Loucy (cell line): ENCODE data around the gene ENTREP1.

ENCODE experiments used
- H2AFZ ChIP-seq: fragments of 200-600 bp; sonication (generic); 2 replicates; pipeline ENCODE4 v1.6.0; 2016; ENCODE audit warnings: antibody characterized with exemption, mild to moderate bottlenecking, low read length, moderate library complexity
- H3F3A ChIP-seq: fragments of 200-600 bp; 2 replicates; pipeline ENCODE4 v1.6.0; 2016; ENCODE audit warnings: antibody characterized with exemption, low read depth, mild to moderate bottlenecking
- H3K27me3 ChIP-seq: fragments of 200-600 bp; sonication (generic); 2 replicates; pipeline ENCODE4 v1.6.1; 2014; ENCODE audit warnings: low read length, mild to moderate bottlenecking; ENCODE audit not compliant: insufficient read depth, poor library complexity, severe bottlenecking
- H3K36me3 ChIP-seq: fragments of 200-600 bp; sonication (generic); 2 replicates; pipeline ENCODE4 v1.6.1; 2016; ENCODE audit warnings: low read length; ENCODE audit not compliant: insufficient read depth
- H3K4me1 ChIP-seq: fragments of 200-600 bp; sonication (generic); 2 replicates; pipeline ENCODE4 v1.5.1; 2014; ENCODE audit warnings: low read length, mild to moderate bottlenecking; ENCODE audit not compliant: insufficient read depth, poor library complexity, severe bottlenecking
- H3K4me2 ChIP-seq: fragments of 200-600 bp; sonication (generic); 2 replicates; pipeline ENCODE4 v1.6.0; 2014; ENCODE audit warnings: antibody characterized with exemption, low read length, low read depth, mild to moderate bottlenecking; ENCODE audit not compliant: poor library complexity, severe bottlenecking
- H3K4me3 ChIP-seq: fragments of 200-600 bp; sonication (generic); 2 replicates; pipeline ENCODE4 v1.5.1; 2014; ENCODE audit warnings: low read length, mild to moderate bottlenecking, mixed read lengths; ENCODE audit not compliant: poor library complexity, severe bottlenecking
- H3K79me2 ChIP-seq: fragments of 200-600 bp; sonication (generic); 2 replicates; pipeline ENCODE4 v1.6.1; 2014; ENCODE audit warnings: low read length; ENCODE audit not compliant: insufficient read depth
- H3K9ac ChIP-seq: fragments of 200-600 bp; sonication (generic); 2 replicates; pipeline ENCODE4 v1.6.0; 2014; ENCODE audit warnings: mild to moderate bottlenecking, low read depth, low read length, moderate library complexity; ENCODE audit not compliant: poor library complexity, severe bottlenecking
- H3K9me2 ChIP-seq: fragments of 200-600 bp; sonication (generic); replicated peaks from 2 replicates; pipeline ENCODE4 v1.6.1; 2016; ENCODE audit warnings: low read depth, low read length, mixed read lengths
- H3K9me3 ChIP-seq: fragments of 200-600 bp; sonication (generic); 2 replicates; pipeline ENCODE4 v1.6.1; 2014; ENCODE audit warnings: mild to moderate bottlenecking, antibody characterized with exemption, low read length, low read depth; ENCODE audit not compliant: insufficient read depth
- H4K20me1 ChIP-seq: fragments of 200-600 bp; sonication (generic); 2 replicates; pipeline ENCODE4 v1.6.0; 2014; ENCODE audit warnings: antibody characterized with exemption, low read length, mild to moderate bottlenecking; ENCODE audit not compliant: insufficient read depth, poor library complexity, severe bottlenecking
- CTCF ChIP-seq: fragments of 200-600 bp; sonication (generic); conservative IDR thresholded peaks from 2 replicates; pipeline ENCODE4 v1.5.1; 2014; ENCODE audit warnings: mild to moderate bottlenecking, antibody characterized with exemption, low read length
- EZH2phosphoT487 ChIP-seq: fragments of 200-600 bp; IDR thresholded peaks from 2 replicates; pipeline ENCODE4 v1.6.1; 2018; ENCODE audit warnings: antibody characterized with exemption, mild to moderate bottlenecking, moderate library complexity, borderline replicate concordance

Gene ENTREP1

DNA sequence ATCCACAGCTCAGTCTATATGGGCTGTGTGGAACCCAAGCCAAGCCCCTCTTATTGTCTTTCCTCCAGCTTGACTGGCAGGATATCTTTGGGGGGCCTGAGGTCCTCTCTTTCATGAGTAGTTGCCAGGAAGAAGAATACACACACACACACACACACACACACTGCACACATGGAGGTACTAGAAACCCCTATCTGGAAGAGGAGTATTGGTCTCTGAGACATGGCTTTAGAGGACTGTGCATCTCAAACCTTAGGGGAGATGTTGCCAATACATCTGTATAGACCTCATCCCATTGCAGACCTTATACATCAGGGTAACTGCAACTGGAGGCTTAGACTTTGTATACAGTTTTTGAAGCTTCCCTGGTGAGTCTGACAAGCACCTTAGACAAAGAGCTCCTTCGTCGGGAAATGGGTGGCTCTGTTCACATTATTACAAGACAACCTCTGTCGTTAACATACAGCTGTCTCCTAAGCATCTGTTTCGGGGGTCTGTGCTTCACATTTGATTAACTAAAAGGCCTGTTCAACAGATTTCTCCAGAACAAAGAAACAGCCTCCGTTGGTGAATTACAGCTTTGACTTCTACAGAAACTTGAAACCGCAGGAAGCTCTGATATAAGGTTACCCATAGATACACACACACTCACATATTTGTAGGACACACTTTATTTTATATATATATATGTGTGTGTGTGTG lies 5.5 kb upstream of the ENTREP1 start:
- Histone ChIP-seq H3K9me2 (no peaks in the 10 kb centered on the region), H3K4me3 (no peak overlapping the region), H3K27me3 (no peaks in the 10 kb centered on the region), H3K79me2 (no peaks in the 10 kb centered on the region), H4K20me1 (no peaks in the 10 kb centered on the region), H3K9ac (no peak overlapping the region), H3K36me3 (no peaks in the 10 kb centered on the region), H2AFZ (no peak overlapping the region), H3K4me1 (no peaks in the 10 kb centered on the region), H3K9me3 (no peaks in the 10 kb centered on the region), H3K4me2 (no peak overlapping the region), H3F3A (no peaks in the 10 kb centered on the region)
- no peak for TF ChIP-seq CTCF
- TF ChIP-seq EZH2phosphoT487: no peak

DNA sequence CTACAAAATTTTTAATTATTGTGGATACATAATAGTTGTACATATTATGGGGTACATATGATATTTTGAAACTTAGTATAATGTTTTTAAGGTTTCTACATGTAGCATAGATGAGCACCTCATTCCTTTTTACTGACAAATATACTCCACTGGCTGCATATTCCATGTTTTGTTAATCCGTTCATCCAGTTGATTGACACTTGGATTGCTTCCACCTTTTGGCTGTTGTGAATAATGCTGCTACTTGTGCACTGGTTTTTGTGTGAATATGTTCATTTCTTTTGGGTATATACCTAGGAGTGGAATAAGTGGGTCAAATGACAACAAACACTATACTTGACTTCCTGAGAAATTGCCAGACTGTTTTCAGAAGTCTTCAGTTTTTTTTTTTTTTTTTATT lies 2.8 kb upstream of the ENTREP1 start:
- H3K9me2 ChIP-seq: no peaks in the 10 kb centered on the region

GRCh38 chr9:69323861-69324260 lies 1.2 kb upstream of the ENTREP1 start:
- Histone ChIP-seq H3K9me3 (no peaks in the 10 kb centered on the region), H3K4me3 (no peak overlapping the region), H4K20me1 (no peaks in the 10 kb centered on the region), H3K9me2 (no peaks in the 10 kb centered on the region), H2AFZ (no peak overlapping the region), H3K4me2 (no peak overlapping the region), H3K27me3 (no peaks in the 10 kb centered on the region), H3K9ac (no peak overlapping the region), H3K36me3 (no peaks in the 10 kb centered on the region), H3K4me1 (no peaks in the 10 kb centered on the region), H3F3A (no peaks in the 10 kb centered on the region), H3K79me2 (no peaks in the 10 kb centered on the region)
- no peak for TF ChIP-seq CTCF
- TF ChIP-seq EZH2phosphoT487: no peak

More for the DNA sequence above, 2.8 kb upstream of the ENTREP1 start:
- H3K36me3 ChIP-seq: no peaks in the 10 kb centered on the region
- TF ChIP-seq CTCF (no peak), EZH2phosphoT487 (no peak)
- H2AFZ ChIP-seq: no peak overlapping the region
- no peak overlapping the region for H3K4me2 ChIP-seq
- H3K4me3 ChIP-seq: no peak overlapping the region
- H3K4me1 ChIP-seq: no peaks in the 10 kb centered on the region
- H3K9me3 ChIP-seq: no peaks in the 10 kb centered on the region
- H4K20me1 ChIP-seq: no peaks in the 10 kb centered on the region
- no peaks in the 10 kb centered on the region for H3K79me2 ChIP-seq
- H3K27me3 ChIP-seq: no peaks in the 10 kb centered on the region
- H3F3A ChIP-seq: no peaks in the 10 kb centered on the region
- H3K9ac ChIP-seq: no peak overlapping the region
